Measurements from ENCODE around the gene METTL27.

GRCh38 chr7:73812996-73813395 is 29.3 kb downstream of the METTL27 start:
- TF ChIP-seq CTCF (IDR thresholded peaks at IDR 0.05) (no peak), POLR2A (IDR thresholded peaks at IDR 0.05) (no peak)

Measured in esophagus squamous epithelium (tissue), 4 donors.